Fibroblast of skin of right quadriceps (primary cell): ENCODE data around the gene CITED4.

Experiments
- DNase-seq: peaks from one replicate; pipeline ENCODE4 v3.0.0-alpha.2; 2013

Gene CITED4

DNA sequence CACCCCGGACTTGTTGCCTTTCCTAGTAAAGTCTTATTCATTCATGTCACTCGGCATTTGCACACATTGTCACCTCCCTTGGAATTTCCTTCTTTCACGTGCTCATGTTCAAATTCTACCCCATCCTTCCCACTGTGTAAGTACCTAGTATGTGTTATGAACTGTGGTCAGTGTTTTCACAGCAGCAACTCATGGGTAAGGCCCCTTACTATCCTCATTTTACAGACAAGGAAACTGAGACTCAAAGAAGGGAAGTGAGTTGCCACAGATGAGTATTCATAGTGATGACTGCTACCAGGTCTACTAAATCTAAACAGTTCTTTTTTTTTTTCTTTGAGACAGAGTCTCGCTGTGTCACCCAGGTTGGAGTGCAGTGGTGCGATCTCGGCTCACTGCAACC, 10.5 kb downstream of the CITED4 start:
- no peak for DNase-seq

DNA sequence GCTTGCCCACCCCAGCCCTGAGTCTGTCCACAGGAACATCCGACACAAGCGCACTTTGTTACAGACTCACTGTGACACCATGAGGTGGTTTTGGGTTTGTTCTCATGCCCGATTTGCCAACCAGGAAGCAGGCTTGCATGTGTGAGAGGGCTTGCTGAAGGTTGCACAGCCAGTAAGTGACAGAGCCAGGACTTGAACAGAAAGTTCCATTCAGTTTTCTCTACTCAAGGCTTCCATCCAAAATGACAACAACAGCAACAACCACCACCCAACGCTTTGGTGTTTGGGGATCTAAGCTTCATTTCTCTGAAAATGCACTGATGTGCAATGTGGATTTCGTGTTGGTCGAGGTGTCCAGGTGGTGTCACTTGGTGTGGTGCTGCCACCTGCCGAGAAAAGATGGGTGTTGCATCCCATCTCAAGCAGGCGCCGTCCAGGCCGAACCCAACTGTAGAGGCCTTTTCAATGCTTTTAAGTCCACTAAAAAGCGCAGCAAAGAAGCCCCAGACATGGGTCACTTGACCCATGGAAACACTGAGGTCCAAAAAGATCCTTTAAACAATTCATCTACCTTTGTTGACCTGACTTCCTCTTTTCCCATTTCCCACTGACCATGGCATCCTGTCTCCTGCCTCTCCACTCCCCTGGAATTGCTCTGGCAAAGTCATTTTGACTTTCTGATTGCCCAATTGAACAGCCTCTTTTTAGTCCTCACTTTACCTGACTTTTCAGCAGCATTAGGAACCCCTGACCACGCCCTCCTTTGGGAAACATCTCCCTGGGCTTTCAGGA, 12.2 kb downstream of the CITED4 start:
- DNase-seq, result peak; percentile 47

DNA sequence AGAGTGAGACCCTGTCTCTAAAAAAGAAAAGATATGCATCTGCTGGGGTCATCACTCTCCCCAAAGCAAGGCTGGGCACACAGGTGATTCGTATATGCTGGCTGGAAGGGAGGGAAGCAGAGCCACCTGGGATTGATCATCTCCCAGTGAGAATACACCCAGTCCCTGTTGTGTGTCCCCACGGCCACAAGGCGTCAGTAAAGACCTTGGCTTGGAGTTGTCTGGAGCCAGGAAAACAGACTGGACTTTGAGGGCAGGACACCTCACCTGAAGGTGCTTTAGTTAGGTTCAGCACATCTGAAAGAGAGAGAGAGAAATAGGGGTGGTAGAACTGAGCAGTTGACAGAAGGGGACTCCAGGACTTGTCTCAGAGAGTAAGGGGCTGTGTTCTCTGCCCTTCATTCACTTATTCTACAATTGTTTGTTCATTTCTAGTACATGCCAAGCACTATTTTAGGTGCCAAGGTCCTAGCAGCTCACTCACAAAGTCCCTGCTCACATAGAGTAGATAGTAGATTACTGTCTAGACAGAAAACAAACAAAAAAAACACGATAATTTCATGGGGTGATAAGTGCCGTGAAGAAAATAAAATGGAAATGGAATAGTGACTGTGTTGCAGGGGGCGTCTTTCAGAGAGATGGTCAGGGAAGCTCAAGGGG, 13.5 kb downstream of the CITED4 start:
- DNase-seq, result peak; percentile 65

DNA sequence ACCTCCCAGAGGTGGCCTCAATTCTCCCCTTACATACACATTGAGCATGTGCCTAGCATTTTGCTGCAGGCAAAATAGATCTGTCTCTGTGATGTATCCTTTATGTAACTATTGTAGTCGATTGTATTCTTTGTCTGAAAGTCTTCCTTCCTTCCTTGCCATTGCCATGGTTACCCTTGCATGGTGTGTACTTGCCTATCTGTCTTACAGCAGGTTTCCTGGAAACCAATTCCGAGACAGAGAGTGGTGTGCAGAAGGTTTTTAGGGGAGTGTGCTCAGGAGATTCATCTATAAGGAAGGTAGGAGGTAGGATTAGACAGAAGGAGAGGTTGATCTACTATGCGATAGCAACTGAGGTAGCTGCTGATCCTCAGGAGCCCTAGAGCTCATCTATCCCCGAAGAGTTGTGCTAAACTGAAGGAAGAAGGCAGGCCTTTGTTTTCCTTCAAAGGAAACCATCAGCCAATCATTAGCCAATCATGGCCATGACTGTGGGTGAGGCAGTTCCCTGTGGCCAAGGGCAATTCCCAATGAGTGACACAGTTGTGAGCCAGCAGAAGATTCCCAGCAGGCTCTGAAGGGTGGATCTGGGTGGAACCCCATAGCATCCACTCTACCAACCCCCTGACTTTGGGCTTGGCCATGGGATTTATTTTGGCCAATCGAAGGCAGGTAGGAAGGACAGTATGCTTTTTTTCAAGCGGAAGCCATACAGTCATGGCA, 15.0 kb downstream of the CITED4 start:
- no peak for DNase-seq

DNA sequence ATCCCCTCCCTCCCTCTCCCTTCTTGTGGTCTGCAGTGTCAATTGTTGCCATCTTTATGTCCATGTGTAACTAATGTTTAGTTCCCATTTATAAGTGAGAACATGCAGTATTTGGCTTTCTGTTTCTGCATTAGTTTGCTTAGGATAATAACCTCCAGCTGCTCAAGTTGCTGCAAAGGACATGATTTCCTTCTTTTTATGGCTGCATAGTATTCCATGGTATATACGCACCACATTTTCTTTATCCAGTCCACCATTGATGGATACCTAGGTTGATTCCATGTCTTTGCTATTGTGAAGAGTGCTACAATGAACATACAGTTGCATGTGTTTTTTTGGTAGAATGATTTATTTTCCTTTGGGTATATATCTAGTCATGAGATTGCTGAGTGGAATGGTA, 16.3 kb downstream of the CITED4 start:
- DNase-seq, result no peak

DNA sequence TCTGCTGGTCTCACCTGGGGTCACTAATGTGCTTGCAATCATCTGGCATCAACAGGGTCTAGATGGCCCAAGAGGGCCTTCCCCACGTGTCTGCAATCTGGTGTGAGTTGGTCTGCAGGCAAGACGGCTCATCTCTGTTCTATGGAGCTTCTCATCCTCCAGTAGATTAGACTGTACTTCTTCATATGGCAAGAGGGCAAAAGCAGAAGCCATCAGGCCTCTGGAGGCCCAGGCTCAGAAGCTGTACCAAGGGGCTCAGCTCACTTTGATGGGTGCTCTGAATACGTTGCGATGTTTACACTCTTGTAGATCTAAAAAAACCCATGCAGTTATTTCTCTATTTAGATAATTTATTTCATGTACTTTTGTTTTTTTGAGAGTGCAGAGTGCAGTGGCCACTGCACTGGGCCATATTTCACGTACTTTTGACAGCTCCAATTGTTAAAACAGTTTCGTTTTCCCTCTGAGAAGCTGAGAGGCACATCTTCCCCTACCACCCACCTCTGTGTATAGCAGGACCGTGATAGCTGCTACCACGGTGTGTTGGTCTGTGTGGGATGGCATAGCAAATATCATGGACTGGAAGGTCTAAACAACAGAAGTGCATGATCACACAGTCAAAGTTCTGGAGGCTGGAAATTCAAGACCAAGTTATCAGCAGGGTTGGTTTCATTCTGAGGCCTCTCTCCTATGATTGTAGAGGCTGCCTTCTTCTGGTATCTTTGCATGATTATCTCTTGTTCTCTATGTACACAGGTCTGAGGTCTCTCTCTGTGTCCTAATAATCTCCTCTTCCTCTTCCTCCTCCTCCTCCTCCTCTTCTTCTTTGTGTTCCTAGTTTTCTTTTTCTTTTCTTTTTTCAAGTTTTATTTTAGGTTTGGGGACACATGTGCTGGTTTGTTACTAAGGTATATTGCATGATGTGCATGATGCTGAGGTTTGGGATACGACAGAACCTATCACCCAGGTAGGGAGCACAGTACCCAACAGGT, 17.0 kb downstream of the CITED4 start:
- no peak for DNase-seq

DNA sequence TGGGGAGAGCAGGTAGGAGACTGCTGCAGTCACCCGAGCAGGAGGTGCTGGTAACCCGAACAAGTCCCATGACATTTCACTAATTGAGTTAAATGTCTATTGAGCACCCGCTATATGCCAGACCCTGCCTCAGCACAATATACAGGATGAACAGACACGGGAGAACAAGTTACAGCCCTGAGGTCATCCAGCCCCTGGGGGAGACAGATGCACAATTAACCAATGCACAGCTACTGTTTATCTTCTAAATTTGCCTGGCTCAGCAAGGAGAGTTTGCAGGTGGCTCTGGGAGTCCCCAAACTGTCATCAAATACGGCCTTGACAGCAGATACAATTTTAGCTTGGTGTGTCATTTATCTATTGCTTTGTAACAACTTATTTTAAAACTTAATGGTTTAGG, 18.1 kb downstream of the CITED4 start:
- DNase-seq, result no peak

DNA sequence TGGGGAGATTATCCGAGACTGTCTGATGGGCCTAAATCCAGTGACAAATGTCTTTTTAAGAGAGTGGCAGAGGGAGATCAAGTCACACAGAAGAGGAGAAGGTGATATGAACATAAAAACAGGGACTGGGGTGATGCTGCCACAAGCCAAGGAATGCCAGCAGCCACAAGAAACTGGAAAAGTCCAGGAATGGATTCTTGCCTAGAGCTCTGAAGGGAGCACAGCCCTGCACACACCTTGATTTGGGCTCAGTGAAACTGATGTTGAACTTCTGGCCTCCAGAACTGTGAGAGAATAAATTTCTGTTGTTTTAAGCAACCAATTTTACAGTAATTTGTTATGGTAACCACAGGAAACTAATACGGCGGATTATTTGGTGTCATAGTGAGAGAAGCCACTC, 19.5 kb downstream of the CITED4 start:
- DNase-seq, result no peak

DNA sequence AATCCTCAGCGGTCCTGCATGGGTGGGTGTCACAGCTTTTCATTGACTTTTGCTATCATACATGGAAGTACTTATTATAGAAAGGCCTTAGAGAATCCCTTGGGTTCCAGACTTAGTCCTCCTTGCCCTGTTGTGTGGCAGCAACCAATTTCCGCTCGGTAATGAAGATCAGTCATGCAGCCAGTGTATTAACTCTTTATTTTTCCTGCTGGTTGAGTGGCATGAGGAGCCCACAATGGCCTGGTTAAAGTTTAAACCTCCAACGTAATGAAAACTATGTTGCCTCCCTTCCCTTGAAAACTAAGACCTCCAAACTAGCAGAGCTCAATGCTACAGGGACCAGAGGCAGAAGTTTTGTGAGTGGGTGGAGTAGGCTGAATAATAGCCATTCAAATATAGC, 20.0 kb downstream of the CITED4 start:
- DNase-seq, result no peak

DNA sequence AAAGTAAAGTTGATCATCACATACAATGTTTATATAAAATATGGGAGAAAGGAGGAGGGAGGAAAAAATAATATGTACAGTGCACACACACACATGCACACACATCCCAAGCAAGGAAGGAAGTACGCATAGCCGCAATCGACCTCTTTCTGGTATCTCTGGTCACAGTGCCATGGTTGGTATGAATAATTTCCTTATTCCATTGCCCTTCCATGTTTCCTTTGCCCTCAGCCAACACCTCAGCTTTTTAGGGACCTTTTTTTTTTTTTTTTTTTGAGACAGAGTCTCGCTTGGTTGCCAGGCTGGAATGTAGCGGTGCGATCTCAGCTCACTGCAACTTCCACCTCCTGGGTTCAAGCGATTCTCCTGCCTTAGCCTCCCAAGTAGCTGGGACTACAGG, 20.6 kb downstream of the CITED4 start:
- no peak for DNase-seq

DNA sequence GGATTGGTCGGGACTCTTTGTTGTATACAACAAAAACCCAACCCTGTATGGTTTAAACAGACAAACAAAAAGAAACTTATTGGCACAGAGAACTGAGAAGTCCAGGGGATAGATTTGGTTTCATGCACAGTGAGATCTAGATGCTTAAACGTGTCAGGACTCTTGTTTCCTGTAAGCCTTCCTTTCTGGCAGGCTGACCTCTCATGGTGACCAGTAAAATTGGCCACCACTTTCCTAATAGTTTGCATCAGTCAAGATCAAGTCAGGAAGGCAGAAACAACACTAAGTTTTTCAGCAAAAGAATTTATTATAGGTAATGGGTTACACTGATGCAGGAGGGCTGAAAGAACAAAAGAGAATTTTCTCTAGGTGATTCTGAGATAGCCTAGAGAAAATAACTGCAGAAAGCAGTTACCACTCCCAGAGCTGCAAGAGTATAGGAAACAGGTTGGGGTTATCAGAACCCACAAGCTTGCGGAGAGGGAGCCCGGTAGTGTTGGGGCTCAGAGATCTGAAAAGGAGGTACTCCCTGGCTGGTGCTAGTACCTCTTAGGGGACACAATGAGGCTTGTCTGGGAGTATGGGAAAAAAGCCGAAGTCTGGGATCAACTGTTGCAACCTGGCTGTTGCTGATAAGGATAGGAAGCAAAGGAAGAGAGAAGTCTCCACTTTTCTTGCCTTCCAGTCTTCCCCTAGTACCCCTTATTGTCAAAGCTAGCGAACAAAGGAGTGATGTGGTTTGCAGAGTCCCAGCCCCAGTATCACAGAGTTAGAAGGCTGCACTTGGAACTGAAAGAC, 21.4 kb downstream of the CITED4 start:
- no peak for DNase-seq

DNA sequence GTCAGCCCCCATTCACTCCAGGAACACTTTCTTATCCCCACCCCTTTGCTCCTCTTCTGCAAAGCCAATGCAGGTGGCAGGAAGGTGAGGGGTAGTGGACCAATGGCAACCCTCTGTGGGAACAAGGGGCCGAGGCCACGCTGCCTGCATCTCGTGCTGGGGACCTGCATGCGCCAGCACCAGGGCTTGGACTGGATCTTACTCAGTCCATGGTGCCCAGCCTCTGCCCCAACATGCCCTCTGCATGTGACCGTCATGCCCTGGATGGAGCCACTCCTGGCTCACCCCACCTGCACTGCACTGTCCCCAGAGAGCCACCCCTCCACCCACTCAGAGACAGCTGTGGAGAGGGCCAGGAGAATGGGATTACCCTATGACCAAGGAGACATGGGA, 22.2 kb downstream of the CITED4 start:
- DNase-seq, result no peak

DNA sequence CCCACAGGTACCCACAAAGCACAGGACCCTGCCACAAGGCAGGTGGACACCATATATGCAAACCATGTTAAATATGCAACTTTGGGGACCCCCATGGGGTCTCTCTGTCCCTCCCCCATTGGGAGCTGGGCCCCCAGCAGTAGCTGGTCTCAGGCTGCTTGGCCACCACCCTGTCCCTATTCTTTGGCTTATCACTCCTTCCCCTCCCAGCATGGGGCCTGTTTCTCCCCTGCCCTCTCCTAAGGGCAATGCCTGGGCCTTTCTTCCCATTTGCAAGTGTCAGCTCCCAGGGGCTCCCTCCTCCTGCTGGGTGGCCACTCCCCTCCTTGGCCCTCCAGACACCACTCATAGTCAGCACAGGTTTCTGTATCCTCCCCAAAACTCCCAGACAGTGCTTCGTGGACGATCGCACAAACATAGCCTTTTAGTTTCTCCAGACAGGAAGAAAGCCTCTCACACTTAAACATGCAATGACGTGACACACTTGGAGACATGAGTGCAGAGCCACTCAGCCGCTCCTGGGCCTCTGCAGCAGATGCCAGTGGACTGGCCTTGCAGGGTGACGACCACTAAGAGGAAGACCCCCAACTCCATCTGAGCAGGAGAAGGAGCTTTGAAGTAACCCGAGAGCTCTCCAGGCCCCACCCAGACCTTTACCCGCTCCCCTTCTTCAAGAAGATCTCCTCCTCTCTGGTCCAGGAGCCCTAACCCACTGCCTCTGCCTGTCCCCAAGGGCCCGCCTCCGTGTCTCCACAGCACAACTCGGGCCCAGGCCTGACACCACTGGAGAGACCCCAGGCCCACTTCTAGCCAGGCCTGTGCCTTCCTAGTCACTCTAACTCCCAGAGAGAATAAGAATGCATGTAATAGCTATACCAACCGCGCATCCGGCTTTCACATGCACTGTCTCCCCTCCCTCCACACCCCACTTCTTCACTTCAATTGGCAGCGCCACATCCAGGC, 22.9 kb downstream of the CITED4 start:
- DNase-seq, result no peak

DNA sequence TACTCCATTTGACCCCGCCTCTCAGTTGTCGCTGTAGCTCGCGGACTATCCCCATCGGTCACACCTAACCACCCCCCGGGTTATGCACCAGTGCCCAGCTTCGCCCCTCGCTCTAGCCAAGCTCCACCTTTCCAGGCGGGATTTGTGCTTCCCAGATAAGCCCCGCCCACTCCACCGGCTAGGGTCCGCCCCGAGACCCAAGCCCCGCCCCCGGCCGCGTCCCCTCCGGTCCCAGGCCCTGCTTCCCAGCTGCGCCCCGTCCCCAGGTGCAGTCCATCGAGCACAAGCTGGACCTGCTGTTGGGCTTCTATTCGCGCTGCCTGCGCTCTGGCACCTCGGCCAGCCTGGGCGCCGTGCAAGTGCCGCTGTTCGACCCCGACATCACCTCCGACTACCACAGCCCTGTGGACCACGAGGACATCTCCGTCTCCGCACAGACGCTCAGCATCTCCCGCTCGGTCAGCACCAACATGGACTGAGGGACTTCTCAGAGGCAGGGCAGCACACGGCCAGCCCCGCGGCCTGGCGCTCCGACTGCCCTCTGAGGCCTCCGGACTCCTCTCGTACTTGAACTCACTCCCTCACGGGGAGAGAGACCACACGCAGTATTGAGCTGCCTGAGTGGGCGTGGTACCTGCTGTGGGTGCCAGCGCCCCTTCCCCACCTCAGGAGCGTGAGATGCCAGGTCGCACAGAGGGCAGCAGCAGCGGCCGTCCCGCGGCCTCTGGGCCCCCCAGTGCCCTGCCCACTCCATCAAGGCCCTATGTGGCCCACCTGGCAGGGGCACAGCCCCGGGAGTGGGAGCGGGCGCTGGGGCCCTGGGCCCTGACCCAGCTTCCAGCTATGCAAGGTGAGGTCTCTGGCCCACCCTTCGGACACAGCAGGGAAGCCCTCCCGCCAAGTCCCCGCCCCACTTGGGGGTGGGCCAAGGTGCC, 23.9 kb downstream of the CITED4 start:
- no peak for DNase-seq

DNA sequence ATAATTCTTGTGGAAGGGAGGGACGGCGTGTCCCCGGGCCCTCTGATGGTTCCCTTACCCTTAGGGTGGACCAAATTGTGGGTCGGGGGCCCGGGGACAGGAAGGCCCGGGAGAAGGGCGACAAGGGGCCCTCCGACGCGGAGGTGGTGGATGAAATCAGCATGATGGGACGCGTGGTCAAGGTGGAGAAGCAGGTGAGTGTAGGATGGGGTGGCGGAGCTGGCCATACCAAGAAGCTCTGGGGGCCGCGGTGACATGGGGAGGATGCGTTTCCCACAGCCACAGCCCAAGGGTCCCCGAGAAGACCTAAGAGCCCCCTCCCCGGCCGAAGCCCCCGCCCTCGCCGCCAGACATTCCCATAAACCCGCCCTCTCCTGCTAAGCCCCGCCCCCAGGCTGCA, 24.6 kb downstream of the CITED4 start:
- no peak for DNase-seq

DNA sequence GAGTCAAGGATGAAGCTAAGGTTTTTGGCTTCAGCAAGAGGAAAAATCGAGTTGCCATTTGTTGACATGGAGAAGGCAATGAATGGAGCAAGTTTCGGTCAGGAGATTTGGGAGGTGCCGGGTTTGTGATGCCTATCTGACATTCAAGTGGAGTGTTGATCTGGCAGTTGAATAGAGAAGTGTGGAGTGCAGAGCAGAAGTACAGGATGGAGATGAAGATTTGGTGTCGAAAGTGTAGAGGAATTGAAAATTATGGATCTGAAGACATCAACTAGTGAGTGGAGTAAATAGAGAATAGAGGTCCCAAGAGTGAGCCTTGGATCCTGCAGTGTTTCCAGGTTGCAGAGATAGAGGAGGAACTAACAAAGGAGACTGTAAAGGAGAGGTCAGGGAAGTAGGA, 25.9 kb downstream of the CITED4 start:
- DNase-seq, result no peak

DNA sequence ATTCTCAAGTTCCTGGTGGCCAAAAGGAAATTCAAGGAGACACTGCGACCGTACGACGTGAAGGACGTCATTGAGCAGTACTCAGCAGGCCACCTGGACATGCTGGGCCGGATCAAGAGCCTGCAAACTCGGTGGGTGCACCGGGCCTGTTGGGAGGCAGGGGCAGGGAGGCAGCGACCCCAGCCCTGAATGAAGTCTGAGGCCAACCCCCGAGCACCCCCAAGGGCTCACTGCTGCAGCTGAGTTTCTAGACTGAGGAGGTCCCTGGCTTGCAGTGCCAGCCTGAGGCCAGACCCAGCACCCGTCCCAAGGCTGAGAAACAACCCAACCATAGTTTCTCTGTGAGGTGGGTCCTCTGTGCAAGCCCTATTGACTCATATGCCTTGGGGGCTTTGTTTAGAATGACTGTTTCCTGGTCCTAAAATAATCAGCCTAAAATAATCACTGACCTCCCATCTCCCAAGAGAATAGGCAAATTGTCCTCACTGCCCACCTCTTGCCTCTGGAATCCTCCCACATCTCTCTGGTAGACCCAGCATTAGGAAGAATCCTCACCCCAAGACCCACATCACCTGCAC, 27.1 kb downstream of the CITED4 start:
- DNase-seq, result no peak

DNA sequence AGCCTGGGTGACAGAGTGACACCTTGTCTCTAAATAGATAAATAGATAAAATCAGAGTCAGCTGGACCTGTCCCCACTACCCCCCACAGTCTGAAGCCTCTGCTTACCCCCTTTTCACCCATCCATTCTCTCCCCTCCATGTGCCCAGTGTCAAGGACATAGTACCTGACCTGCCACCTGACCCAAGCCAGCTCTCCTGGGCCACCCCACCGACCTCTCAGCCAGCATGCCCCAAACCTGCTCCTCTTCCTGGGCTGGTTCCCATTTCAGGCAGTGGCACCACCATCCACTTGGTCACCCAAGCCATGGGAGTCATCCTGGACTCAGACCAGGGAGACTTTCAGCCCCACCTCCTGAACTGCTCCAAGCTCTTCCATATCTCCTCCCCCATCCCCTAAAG, 28.2 kb downstream of the CITED4 start:
- no peak for DNase-seq
